Lower lobe of right lung (tissue), 2 donors: ENCODE measurements around the gene TPSD1. TPM values are rescaled to one million over a fixed set of nuclear protein-coding genes. Genes with fewer than 3 reads are reported as not detected.

ENCODE experiments used
- ATAC-seq, 2 donors: fragments of 200-7000 bp; cut with Tn5 transposase; one replicate each; pipeline ENCODE4 v1.9.1; 2020 to 2022; ENCODE audit warnings: mild to moderate bottlenecking in 2 of 2, moderate library complexity in 2 of 2
- DNase-seq: peaks from one replicate; pipeline ENCODE4 v3.0.0-alpha.2; 2020
- H3K27ac ChIP-seq: fragments of 200-600 bp; one replicate; pipeline ENCODE4 v1.8.0; 2022
- H3K27me3 ChIP-seq: fragments of 200-600 bp; one replicate; pipeline ENCODE4 v1.8.0; 2022; ENCODE audit warnings: low read depth
- H3K36me3 ChIP-seq: fragments of 200-600 bp; one replicate; pipeline ENCODE4 v1.8.0; 2022; ENCODE audit warnings: mild to moderate bottlenecking
- H3K4me1 ChIP-seq: fragments of 200-600 bp; one replicate; pipeline ENCODE4 v1.8.0; 2022
- H3K4me3 ChIP-seq: fragments of 200-600 bp; one replicate; pipeline ENCODE4 v1.8.0; 2022; ENCODE audit warnings: mild to moderate bottlenecking
- H3K9me3 ChIP-seq: fragments of 200-600 bp; one replicate; pipeline ENCODE4 v1.8.0; 2022
- CTCF ChIP-seq: fragments of 200-600 bp; IDR thresholded peaks from one replicate; pipeline ENCODE4 v1.8.0; 2022; ENCODE audit warnings: antibody characterized with exemption, mild to moderate bottlenecking
- intact Hi-C: fragments of 100-400 bp; cut with DNase I; formaldehyde crosslinking; loops from one replicate; pipeline ENCODE4 v1.11.0; 2022
- total RNA-seq: library from RNA; stranded (reverse); fragmentation: NEBNext Ultra II Directional; extraction: Animal tissue kit (Norgen Biotek cat#: 25700); gene quantifications from one replicate; pipeline ENCODE4 v1.2.1, GENCODE V29; 2021
- donor health status: DM: no; HTN: yes; CAD: no; lungs with severe emphysema.

TPSD1 gene
- total RNA-seq, 1 donor from 2014 or later = 9.6 TPM

GRCh38 chr16:1280783-1281182 lies 24.9 kb downstream of the TPSD1 start:
- H3K36me3 ChIP-seq = no peaks in the 10 kb centered on the region
- TF ChIP-seq CTCF = no peak
- H3K9me3 ChIP-seq = no peaks in the 10 kb centered on the region
- no peak overlapping the region for H3K27ac ChIP-seq
- intact Hi-C loops = no loop called here
- H3K27me3 ChIP-seq = peaks cover 42% of the 10 kb centered on the region
- no peak for ATAC-seq
- H3K4me1 ChIP-seq = no peaks in the 10 kb centered on the region
- no peak for DNase-seq
- H3K4me3 ChIP-seq = no peak overlapping the region

DNA sequence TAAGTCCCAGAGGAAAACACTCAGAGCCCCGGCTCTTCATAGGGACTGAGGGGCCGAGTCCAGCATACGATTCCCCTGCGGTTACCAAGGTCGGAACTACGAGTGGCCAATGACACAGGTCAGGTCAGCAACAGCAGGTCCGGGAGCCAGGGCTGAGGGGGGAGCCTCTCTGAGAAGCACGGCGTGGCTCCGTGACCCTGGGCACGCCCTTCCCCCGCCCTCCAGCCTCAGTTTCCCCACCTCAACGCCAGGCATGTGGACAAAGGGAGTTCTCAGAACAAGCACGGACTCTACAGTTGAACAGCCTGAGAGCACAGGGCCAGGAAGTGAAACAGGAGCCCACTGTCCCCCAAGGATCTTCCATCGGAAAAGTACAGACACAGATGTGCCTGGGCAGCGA lies 25.6 kb downstream of the TPSD1 start:
- no peaks in the 10 kb centered on the region for H3K4me1 ChIP-seq
- no peak for TF ChIP-seq CTCF
- DNase-seq = no peak
- peaks cover 45% of the 10 kb centered on the region for H3K27me3 ChIP-seq
- H3K27ac ChIP-seq = no peak overlapping the region
- H3K9me3 ChIP-seq = no peaks in the 10 kb centered on the region
- H3K36me3 ChIP-seq = no peaks in the 10 kb centered on the region
- H3K4me3 ChIP-seq = no peak overlapping the region
- intact Hi-C loops = no loop called here
- ATAC-seq = no peak

DNA sequence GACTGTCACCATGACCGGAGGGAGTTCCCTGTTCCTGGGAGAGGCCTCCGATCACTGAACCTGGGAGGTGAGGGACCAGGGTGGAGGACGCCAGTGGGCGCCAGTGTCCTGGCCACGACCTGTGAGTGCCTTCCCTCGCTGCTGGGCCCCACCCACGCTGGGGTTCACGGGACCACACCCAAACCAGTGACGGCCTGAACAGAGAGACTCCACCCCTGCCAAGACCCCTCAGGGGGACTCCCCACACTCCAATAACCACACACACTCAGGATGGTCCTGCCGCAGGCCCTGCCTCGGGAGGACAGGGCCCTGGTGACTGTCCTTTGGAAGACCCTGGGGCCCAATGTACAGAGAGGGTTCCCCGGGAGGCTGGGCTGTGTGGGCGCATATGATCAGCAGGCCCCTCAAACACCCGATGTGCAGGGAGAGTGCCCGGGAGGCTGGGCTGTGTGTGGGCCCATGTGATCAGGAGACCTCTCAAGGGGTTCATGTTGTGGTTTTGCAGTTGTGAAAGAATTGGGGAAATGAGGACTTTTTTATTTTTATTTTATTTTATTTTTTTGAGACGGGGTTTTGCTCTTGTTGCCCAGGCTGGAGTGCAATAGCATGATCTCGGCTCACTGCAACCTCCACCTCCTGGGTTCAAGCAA lies 26.6 kb downstream of the TPSD1 start:
- H3K27ac ChIP-seq = no peak overlapping the region
- no peak for TF ChIP-seq CTCF
- DNase-seq (no peak), ATAC-seq (no peak)
- H3K4me1 ChIP-seq = no peaks in the 10 kb centered on the region
- peaks cover 48% of the 10 kb centered on the region for H3K27me3 ChIP-seq
- H3K36me3 ChIP-seq = no peaks in the 10 kb centered on the region
- H3K4me3 ChIP-seq = no peak overlapping the region
- intact Hi-C loops = no loop called here
- H3K9me3 ChIP-seq = no peaks in the 10 kb centered on the region

DNA sequence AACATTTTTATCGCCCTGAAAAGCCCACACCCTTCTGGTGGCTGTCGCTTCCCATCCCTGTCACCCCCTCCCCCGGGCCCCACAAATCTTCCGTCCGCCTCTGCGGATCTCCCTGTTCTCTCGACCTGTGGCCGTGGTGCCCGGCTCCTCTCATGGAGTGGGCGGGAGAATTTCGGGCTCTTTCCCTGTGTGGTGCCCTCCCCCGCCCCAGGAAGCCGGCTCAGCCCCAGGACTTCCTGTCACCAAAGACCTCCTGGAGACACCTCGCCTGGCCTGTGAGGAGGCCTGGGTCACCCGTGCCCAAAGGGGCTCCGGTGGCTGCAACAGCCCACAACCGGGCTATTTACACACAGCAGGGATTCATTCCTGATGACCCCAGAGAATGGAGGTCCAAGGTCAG lies 27.4 kb downstream of the TPSD1 start:
- no peaks in the 10 kb centered on the region for H3K36me3 ChIP-seq
- intact Hi-C loops = no loop called here
- no peaks in the 10 kb centered on the region for H3K9me3 ChIP-seq
- H3K4me1 ChIP-seq = no peaks in the 10 kb centered on the region
- peaks cover 48% of the 10 kb centered on the region for H3K27me3 ChIP-seq
- no peak for TF ChIP-seq CTCF
- DNase-seq = no peak
- no peak overlapping the region for H3K4me3 ChIP-seq
- no peak for ATAC-seq
- H3K27ac ChIP-seq = no peak overlapping the region

- intact Hi-C loops = no loop called here
- Histone ChIP-seq H3K9me3 (no peaks in the 10 kb centered on the region), H3K36me3 (no peaks in the 10 kb centered on the region), H3K27me3 (peaks cover 55% of the 10 kb centered on the region), H3K4me1 (no peaks in the 10 kb centered on the region), H3K27ac (no peak overlapping the region), H3K4me3 (no peak overlapping the region)
- no peak for TF ChIP-seq CTCF
- no peak for ATAC-seq
- DNase-seq = no peak
Measured at GRCh38 chr16:1283996-1284616, 28.2 kb downstream of the TPSD1 start.
